Measurements from ENCODE around the gene GLYAT.
A peak's percentile ranks its signal among the peaks of the same experiment; 100 is the strongest.

GLYAT gene

DNA sequence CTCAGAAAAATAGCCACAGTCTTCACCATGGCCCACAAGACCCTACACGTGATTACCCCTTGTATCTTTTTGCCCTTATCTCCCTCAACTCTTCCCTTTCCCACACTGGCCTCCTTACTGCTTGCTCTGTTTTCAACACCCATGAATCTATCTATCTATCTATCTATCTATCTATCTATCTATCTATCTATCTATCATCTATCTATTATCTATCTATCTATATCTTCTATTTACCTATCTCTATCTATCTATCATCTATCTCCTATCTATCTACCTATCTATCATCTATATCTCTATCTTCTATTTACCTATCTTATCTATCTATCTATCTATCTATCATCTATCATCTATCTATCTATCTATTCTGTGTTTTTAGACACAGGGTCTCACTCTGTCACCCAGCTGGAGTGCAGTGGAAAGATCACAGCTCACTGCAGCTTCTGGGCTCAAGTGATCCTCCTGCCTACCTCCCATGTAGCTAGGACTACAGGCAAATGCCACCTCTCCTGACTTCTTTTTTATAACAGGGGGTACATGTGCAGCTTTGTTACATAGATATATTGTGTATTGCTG, 55.1 kb downstream of the GLYAT start:
- DNase-seq, result no peak

GRCh38 chr11:58675334-58676155, 56.2 kb downstream of the GLYAT start:
- peak; percentile 62 for DNase-seq

DNA sequence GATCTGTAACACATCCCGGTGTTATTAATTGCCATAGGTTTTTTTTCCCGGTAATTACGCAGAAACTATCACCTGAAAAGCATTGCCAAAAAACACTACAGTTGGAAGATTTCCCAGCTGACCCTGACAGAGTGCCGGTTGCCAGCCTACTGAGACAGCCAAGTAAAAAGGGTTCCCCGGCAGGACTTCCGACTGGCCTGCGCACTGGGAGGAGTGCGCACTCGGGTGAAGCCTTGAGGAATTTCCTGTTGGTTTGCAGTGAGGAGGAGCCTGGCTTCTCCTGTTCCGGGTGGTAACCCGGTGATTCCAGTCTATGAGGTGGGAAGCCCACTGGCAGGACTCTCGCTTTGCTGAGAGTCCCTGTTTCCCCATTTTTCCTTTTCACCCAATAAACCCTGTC, 57.1 kb downstream of the GLYAT start:
- DNase-seq, result no peak

DNA sequence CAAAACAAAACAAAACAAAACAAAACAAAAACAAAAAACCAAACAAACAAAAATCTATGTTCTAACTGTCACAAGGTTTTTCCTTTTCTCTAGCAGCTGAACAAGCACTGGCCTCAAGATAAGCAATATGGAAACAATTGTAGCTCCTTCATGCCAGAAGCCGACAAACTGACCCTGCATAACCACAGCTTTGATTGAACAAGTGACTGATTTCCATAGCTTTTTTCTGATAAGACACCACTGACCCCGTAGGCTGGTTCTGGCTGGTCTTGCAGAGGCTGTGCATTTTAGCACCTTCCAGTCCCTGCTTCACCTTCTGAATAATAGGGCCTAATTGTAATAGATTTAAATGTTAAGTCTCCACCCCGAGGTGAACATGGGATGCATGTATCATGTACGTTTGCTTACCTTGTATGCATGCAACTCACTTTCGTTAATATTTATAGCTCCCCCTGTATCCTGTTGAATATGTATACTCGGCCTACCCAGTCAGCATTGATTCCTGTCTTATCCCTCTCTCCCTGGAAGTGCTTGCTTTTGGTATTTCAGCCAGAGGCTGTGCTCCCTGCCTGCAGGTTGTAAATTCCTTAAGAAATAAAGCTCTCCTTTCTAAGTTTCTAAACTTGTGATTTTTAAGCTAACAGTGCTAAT, 59.6 kb downstream of the GLYAT start:
- DNase-seq, result no peak

DNA sequence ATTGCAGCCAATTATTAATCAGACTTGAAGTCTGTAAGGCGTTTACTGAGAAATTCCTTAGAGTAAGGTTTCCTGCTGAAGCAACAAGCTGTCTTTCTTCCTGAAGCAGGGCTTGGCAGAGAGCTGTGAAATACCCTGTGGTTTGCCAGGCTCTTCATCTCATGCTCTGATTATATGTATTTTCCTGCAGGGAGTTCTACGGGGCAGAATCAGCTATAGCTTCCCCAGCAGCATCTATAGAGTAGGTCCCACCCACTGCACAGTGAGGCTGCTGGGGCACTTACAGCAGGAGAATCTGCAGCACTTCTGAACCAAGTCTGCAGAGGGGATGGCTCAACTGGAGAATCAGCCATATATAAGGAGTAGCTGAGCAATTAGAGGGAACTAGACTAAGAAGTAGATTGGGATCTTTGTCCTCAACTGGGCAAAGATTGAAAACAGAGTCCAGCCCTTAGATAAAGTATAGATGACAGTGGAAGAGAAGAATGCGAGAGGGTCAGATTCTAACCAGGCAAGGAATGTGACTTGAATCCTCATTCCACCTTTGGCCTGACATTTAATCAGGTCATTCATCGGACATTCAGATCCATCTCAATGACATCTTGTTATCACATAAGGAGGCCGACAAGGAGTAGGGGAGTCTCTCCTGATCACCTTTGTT, 71.7 kb downstream of the GLYAT start:
- DNase-seq, result no peak

DNA sequence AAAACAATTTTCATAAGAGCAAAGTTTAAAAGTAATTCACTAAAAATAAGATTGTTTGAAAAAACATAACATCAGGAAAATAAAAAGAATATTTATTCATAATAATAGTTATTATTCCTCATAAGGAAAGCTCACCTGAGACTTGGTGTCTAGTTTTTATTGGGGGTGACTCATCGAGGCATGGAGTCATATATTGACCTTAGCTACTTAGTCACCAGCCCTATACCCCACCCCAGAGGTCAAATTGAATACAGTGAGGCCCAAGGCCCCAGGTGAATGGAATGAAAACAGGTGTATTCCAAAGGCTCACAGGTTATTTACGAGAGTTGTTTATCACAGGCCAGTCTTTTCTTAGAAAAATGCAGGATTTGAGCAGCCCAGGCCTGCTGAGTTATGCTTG, 72.3 kb downstream of the GLYAT start:
- no peak for DNase-seq

Data from right hindlimb (tissue), 1 donor.